HT1080 (cell line): ENCODE measurements around the gene SEC24A. TPM values are rescaled to one million over a fixed set of nuclear protein-coding genes. Genes with fewer than 3 reads are reported as not detected.
A peak's percentile ranks its signal among the peaks of the same experiment; 100 is the strongest.
"Not testable (repeated sequence)": the region's sequence is repeated elsewhere in the genome, so short reads cannot be mapped to it uniquely, and the experiment has no call there.

Experiments
- DNase-seq: peaks from one replicate; pipeline ENCODE4 v3.0.0-alpha.2; 2015; ENCODE audit warnings: low read depth
- polyA plus RNA-seq, 2 experiments: library from polyadenylated mRNA; depleted of rRNA; stranded (reverse); fragments of >200 nt; gene quantifications; 2 replicates each; pipeline ENCODE4 v1.2.3, GENCODE V29; 2015
- total RNA-seq: library from RNA; depleted of rRNA; stranded (reverse); fragments of >200 nt; shearing (Covaris generic); gene quantifications from 2 replicates; pipeline ENCODE4 v1.2.3, GENCODE V29; 2014; rRNA removed

The SEC24A gene
- 8.5 and 10.8 TPM in 2 replicates for total RNA-seq
- polyA plus RNA-seq (2015; cell fraction: cytosol; rRNA removed) = 18.4 and 24.0 TPM in 2 replicates
- 37.0 and 37.2 TPM in 2 replicates for polyA plus RNA-seq (2015; cell fraction: nucleus; rRNA removed)

GRCh38 chr5:134648425-134649162, at the start of gene SEC24A:
Gene SEC24A (plus strand): TSS chr5:134648785. CDS start chr5:134649077, 292 bp downstream.
- DNase-seq = peak; percentile 91

- DNase-seq = not testable (repeated sequence)
Observed at GRCh38 chr5:134599820-134600219, 48.8 kb upstream of the SEC24A start.

GRCh38 chr5:134600600-134600999, 48.0 kb upstream of the SEC24A start:
- DNase-seq = no peak

GRCh38 chr5:134603059-134603458, 45.5 kb upstream of the SEC24A start:
- DNase-seq = peak; percentile 39

- no peak for DNase-seq
Observed at GRCh38 chr5:134604908-134605307, 43.7 kb upstream of the SEC24A start.

- DNase-seq = no peak
Observed at GRCh38 chr5:134606726-134607125, 41.9 kb upstream of the SEC24A start.

GRCh38 chr5:134608555-134608954, 40.0 kb upstream of the SEC24A start:
- no peak for DNase-seq

- no peak for DNase-seq
Observed at GRCh38 chr5:134609232-134609851, 39.2 kb upstream of the SEC24A start.

- DNase-seq = no peak
Observed at GRCh38 chr5:134610725-134611124, 37.9 kb upstream of the SEC24A start.

GRCh38 chr5:134611515-134611914, 37.1 kb upstream of the SEC24A start:
- DNase-seq = no peak

GRCh38 chr5:134614450-134615085, 34.0 kb upstream of the SEC24A start:
- DNase-seq = no peak

GRCh38 chr5:134620634-134621033, 28.0 kb upstream of the SEC24A start:
- no peak for DNase-seq

- no peak for DNase-seq
Observed at GRCh38 chr5:134625559-134625958, 23.0 kb upstream of the SEC24A start.

GRCh38 chr5:134626369-134627014, 22.1 kb upstream of the SEC24A start:
- no peak for DNase-seq

- no peak for DNase-seq
Observed at GRCh38 chr5:134634227-134634626, 14.4 kb upstream of the SEC24A start.

- DNase-seq = not testable (repeated sequence)
Observed at GRCh38 chr5:134635366-134635765, 13.2 kb upstream of the SEC24A start.

GRCh38 chr5:134637116-134637721, 11.4 kb upstream of the SEC24A start:
- DNase-seq = no peak

GRCh38 chr5:134638760-134639201, 9.8 kb upstream of the SEC24A start:
- no peak for DNase-seq

- no peak for DNase-seq
Observed at GRCh38 chr5:134642931-134643530, 5.6 kb upstream of the SEC24A start.

GRCh38 chr5:134647750-134648424, 698 bp upstream of the SEC24A start:
- no peak for DNase-seq
